ENCODE measurements around the gene PREPL.

The PREPL gene

GRCh38 chr2:44291281-44292248 lies 69.7 kb downstream of the PREPL start:
- no peak for DNase-seq

- DNase-seq = no peak
Observed at GRCh38 chr2:44290261-44290660, 71.0 kb downstream of the PREPL start.

GRCh38 chr2:44286884-44287638 lies 74.2 kb downstream of the PREPL start:
- no peak for DNase-seq

GRCh38 chr2:44286119-44286883 lies 75.0 kb downstream of the PREPL start:
- no peak for DNase-seq

GRCh38 chr2:44285174-44285573 lies 76.1 kb downstream of the PREPL start:
- no peak for DNase-seq

- DNase-seq = no peak
Observed at GRCh38 chr2:44283116-44283666, 78.1 kb downstream of the PREPL start.

- DNase-seq = no peak
Observed at GRCh38 chr2:44280869-44281268, 80.4 kb downstream of the PREPL start.

- DNase-seq = no peak
Observed at GRCh38 chr2:44277541-44277940, 83.8 kb downstream of the PREPL start.

GRCh38 chr2:44275927-44276303 lies 85.4 kb downstream of the PREPL start:
- no peak for DNase-seq

- DNase-seq = no peak
Observed at GRCh38 chr2:44273596-44273995, 87.7 kb downstream of the PREPL start.

- no peak for DNase-seq
Observed at GRCh38 chr2:44273076-44273475, 88.2 kb downstream of the PREPL start.

- DNase-seq = no peak
Observed at GRCh38 chr2:44271296-44271695, 90.0 kb downstream of the PREPL start.

GRCh38 chr2:44269831-44270230 lies 91.5 kb downstream of the PREPL start:
- no peak for DNase-seq

- no peak for DNase-seq
Observed at GRCh38 chr2:44267796-44268648, 93.3 kb downstream of the PREPL start.

Data from CD4-positive, alpha-beta T cell treated with Interleukin-4 for 4 hours (primary cell).